Ovary (tissue), 9 donors: ENCODE data around the gene NEK9. TPM values are rescaled to one million over a fixed set of nuclear protein-coding genes. Genes with fewer than 3 reads are reported as not detected.
"Not testable (repeated sequence)": the region's sequence is repeated elsewhere in the genome, so short reads cannot be mapped to it uniquely, and the experiment has no call there.

Experiments
- DNase-seq, 5 donors: peaks; one replicate each; pipeline ENCODE4 v3.0.0-alpha.2; 2019 to 2020
- H3K27ac ChIP-seq, 2 donors: fragments of 200-600 bp; one replicate each; pipeline versions ENCODE4 v1.5.1 to v1.8.0; 2019 to 2022
- H3K27me3 ChIP-seq: fragments of 200-600 bp; one replicate; pipeline ENCODE4 v1.8.0; 2022
- H3K36me3 ChIP-seq: fragments of 200-600 bp; sonication (generic); one replicate; pipeline ENCODE4 v1.5.1; 2019
- H3K4me1 ChIP-seq: one replicate; pipeline ENCODE4 v1.8.1; 2013; ENCODE audit warnings: mild to moderate bottlenecking, moderate library complexity; ENCODE audit not compliant: insufficient read depth
- H3K4me3 ChIP-seq: fragments of 200-600 bp; sonication (generic); one replicate; pipeline ENCODE4 v1.5.1; 2017
- H3K9me3 ChIP-seq, 2 donors: fragments of 200-600 bp in 1 of 2; sonication (generic) in 1 of 2; one replicate each; pipeline versions ENCODE4 v1.5.1 to v1.8.1; 2013 to 2019; ENCODE audit warnings: mild to moderate bottlenecking in 1 of 2, moderate library complexity in 1 of 2
- CTCF ChIP-seq, 3 donors: fragments of 450-650 bp in 2 of 3; fragments of 200-600 bp in 1 of 3; IDR thresholded peaks; one replicate each; pipeline versions ENCODE4 v1.5.1 to v1.8.0; 2016 to 2022; ENCODE audit warnings: antibody characterized with exemption in 3 of 3, mild to moderate bottlenecking in 1 of 3
- EP300 ChIP-seq: sonication (generic); formaldehyde crosslinking; IDR thresholded peaks from one replicate; pipeline ENCODE4 v1.6.1; 2017; ENCODE audit warnings: antibody characterized with exemption
- POLR2A ChIP-seq: fragments of 450-650 bp; IDR thresholded peaks from one replicate; pipeline ENCODE4 v1.6.1; 2017; ENCODE audit warnings: antibody characterized with exemption, mild to moderate bottlenecking, moderate library complexity
- WGBS, 3 donors: extraction: QIAGEN DNeasy Blood & Tissue Kit in 1 of 3; methylation state at CpG; one replicate each; pipeline versions ENCODE4 v1.1.5 to v1.1.7; 2013 to 2017; 5-methylcytosine and 5-hydroxymethylcytosine counted together
- intact Hi-C, 4 donors: fragments of 100-400 bp; cut with DNase I; formaldehyde crosslinking; loops; one replicate each; pipeline versions ENCODE4 v1.11.0 to v1.15.1; 2022 to 2023
- polyA plus RNA-seq, 2 donors: library from polyadenylated mRNA; stranded (reverse); fragments of 200-250 nt in 1 of 2; fragments of 350-450 nt in 1 of 2; fragmentation: Illumina TruSeq in 1 of 2; extraction: RNeasy Lipid Tissue Mini Kit (QIAGEN cat#74804) in 1 of 2; gene quantifications; one replicate each; pipeline ENCODE4 v1.2.3, GENCODE V29; 2013 to 2014
- total RNA-seq, 7 donors: library from RNA; depleted of rRNA in 2 of 7; stranded (reverse); fragments of >200 nt in 2 of 7; fragmentation: NEBNext Ultra II Directional in 3 of 7; extraction: Animal tissue kit (Norgen Biotek cat#: 25700) in 3 of 7; gene quantifications; one replicate each; pipeline versions ENCODE4 v1.1.0 to v1.2.4, GENCODE V29; 2016 to 2023
- donor health status: DM: no; HTN: no; CAD: no; lungs with moderate emphysema.
- donor health status: DM: no; HTN: no; CAD: no.
- donor health status: Bipolar disorder and iron deficiency.
- donor health status: DM: yes; HTN: yes; CAD: no.
- donor health status: DM: no; HTN: no; CAD: no.
- donor health status: DM: yes; HTN: yes; CAD: no.

The NEK9 gene
- total and polyA plus RNA-seq, 9 donors, result 57.0 to 140 (median 105) TPM

- Histone ChIP-seq H3K36me3 (no peaks in the 10 kb centered on the region), H3K4me1 (peaks cover 5% of the 10 kb centered on the region), H3K9me3 (no peaks in the 10 kb centered on the region), H3K27me3 (no peaks in the 10 kb centered on the region), H3K4me3 (no peak overlapping the region), H3K27ac (peak overlapping the region in 1 of 2 donors; percentile 28)
- intact Hi-C loops, result loop anchor here (2.0 to 5.0 kb wide), 2 partner anchors 170 kb away; no protein-coding TSS in a partner anchor
- TF ChIP-seq EP300 (no peak), CTCF (IDR thresholded peaks at IDR 0.05) (peak; percentile 53 to 91 (median 90)), POLR2A (no peak)
- 11 to 27% (median 19%) methylated on average over 4 of the region's 4 CpGs for whole genome bisulfite sequencing, 3 donors
- DNase-seq, result peak in 1 of 5 donors; percentile 61
These were observed 5.7 kb upstream of the NEK9 start for GRCh38 chr14:75132382-75133086.

GRCh38 chr14:75128596-75128990 is 1.7 kb upstream of the NEK9 start:
- intact Hi-C loops, result loop anchor here in 2 of 4 donors (5.0 to 10.0 kb wide), 2 partner anchors 356 to 359 kb away; no protein-coding TSS in a partner anchor
- H3K27ac ChIP-seq, result no peak overlapping the region
- peaks cover 6% of the 10 kb centered on the region for H3K4me1 ChIP-seq
- no peaks in the 10 kb centered on the region for H3K36me3 ChIP-seq
- 89 to 91% (median 90%) methylated on average over 5 of the region's 5 CpGs for WGBS, 3 donors
- no peaks in the 10 kb centered on the region for H3K27me3 ChIP-seq
- no peak for TF ChIP-seq EP300
- no peak for TF ChIP-seq CTCF (IDR thresholded peaks at IDR 0.05)
- TF ChIP-seq POLR2A, result no peak
- no peak for DNase-seq
- no peaks in the 10 kb centered on the region for H3K9me3 ChIP-seq
- no peak overlapping the region for H3K4me3 ChIP-seq

GRCh38 chr14:75127903-75128595 is 1.2 kb upstream of the NEK9 start:
- intact Hi-C loops, result loop anchor here in 2 of 4 donors (5.0 to 10.0 kb wide), 2 partner anchors 357 to 359 kb away; no protein-coding TSS in a partner anchor
- TF ChIP-seq EP300, result no peak
- TF ChIP-seq POLR2A, result no peak
- no peak for TF ChIP-seq CTCF (IDR thresholded peaks at IDR 0.05)
- Histone ChIP-seq H3K36me3 (no peaks in the 10 kb centered on the region), H3K27me3 (no peaks in the 10 kb centered on the region), H3K4me3 (peak overlapping the region; percentile 82), H3K4me1 (peaks cover 6% of the 10 kb centered on the region), H3K9me3 (no peaks in the 10 kb centered on the region), H3K27ac (no peak overlapping the region)
- DNase-seq, result no peak
- 51 to 58% (median 57%) methylated on average over 10 of the region's 10 CpGs for WGBS, 3 donors

- 9 to 35% (median 12%) methylated on average over 16 of the region's 16 CpGs for WGBS, 3 donors
- intact Hi-C loops, result loop anchor here in 2 of 4 donors (5.0 to 10.0 kb wide), 2 partner anchors 357 to 360 kb away; no protein-coding TSS in a partner anchor
- H3K4me3 ChIP-seq, result peak overlapping the region; percentile 82
- H3K4me1 ChIP-seq, H3K27me3 ChIP-seq, DNase-seq, H3K9me3 ChIP-seq, H3K36me3 ChIP-seq: not testable (repeated sequence)
- peak overlapping the region; percentile 62 to 90 for H3K27ac ChIP-seq
These were observed 599 bp upstream of the NEK9 start for GRCh38 chr14:75127474-75127820.
